HG03460 (cell line): ENCODE data around the gene OR14A16.
A peak's percentile ranks its signal among the peaks of the same experiment; 100 is the strongest.

ENCODE experiments used
- ATAC-seq: cut with Tn5 transposase; IDR thresholded peaks from one replicate; pipeline ENCODE4 v1.9.1; 2021; ENCODE audit not compliant: unreplicated experiment

The OR14A16 gene, protein sequence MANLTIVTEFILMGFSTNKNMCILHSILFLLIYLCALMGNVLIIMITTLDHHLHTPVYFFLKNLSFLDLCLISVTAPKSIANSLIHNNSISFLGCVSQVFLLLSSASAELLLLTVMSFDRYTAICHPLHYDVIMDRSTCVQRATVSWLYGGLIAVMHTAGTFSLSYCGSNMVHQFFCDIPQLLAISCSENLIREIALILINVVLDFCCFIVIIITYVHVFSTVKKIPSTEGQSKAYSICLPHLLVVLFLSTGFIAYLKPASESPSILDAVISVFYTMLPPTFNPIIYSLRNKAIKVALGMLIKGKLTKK

DNA sequence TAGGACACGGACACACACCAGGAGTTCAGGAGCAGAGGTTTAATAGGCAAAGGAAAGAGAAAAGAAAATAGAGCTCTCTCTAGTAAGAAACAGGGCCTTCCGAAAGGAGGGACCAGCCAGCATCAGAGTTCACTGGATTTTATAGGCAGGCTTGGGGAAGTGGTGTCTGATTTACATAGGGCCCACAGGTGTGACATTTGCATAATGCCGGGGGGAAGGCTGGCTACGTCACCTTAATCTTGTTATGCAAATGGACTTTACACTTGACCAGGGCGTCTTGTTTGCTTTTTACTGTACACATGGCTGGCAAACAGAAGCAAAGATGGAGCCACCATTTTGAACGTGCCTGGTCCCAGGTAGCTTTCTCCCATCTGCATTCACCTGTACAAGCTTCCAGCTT is at the start of gene OR14A16:
Gene OR14A16 (minus strand): TSS at position 97 of the 400 bp plus-strand sequence. CDS start 8,390 bp downstream, outside the sequence.
- no peak for ATAC-seq

DNA sequence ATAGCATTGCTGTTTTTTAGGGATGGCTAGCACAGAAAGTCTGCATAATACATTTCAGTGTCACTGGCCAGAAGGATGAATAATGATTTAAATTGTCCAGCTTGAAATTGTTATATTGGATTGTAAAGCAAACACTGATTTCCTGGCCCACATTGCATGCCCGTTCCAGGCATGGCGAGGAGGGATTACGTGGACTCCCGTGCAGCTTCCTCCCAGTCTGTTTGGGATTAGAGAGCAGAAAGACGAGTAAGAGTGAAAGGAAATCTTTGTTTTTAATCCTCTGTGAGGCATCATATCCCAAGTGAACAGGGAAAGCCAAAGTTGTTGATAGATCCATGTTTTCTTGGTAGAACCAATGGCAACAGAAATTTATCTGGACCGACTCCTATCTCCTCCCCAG is 41.5 kb upstream of the OR14A16 start:
- no peak for ATAC-seq

- no peak for ATAC-seq
Observed at GRCh38 chr1:247864644-247865043, 40.7 kb upstream of the OR14A16 start.

DNA sequence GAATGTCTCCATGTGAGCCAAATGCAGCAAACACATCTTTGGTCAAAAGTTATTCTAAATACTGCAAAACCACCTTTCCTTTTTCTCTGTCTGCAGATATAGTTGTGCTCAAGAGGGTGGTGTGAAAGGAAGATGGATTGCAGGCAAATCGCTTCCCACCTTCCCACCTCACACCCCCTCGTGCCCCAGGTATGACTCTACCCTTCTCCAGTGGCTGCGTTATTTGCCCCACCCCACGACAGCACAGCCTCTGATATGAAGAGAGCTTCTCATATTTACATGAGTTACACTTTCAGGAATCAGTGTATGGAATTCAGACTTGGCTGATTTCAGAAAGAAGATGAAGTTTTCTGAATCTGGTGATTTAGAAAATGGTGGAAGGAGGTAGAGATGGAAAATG is 38.8 kb upstream of the OR14A16 start:
- no peak for ATAC-seq

DNA sequence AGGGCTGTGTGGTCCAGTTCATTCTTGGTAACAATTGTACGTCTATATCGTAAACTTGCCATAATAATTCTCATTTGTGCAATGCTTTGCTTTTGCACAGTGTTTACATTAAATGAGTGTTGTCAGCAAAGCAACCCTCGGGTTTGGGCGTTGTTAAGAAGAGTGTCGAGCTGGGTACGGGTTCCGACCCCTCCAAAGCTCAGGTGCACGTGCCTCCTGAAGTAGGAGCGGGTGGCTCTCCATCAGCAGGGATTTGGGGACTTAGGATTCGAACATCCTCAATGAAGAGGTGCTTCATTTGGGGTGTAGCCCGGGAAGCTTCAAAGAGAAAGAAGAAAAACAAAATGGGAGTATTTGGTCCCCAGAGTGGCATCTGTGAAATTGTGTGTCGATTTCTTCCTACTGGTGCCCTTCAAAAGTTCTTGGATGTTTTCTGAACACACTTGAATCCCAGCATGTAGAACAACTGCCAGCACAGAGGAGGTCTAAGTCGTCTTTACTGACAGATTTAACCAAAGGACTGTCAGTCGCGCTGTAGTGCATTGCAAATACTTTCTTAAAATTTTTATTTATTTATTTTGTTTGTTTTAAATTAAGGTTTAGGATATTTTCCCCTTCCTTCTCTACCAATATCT is 34.2 kb upstream of the OR14A16 start:
- ATAC-seq = no peak

GRCh38 chr1:247857069-247857984 is 33.4 kb upstream of the OR14A16 start, which contains the start of gene TRIM58:
TSS of gene TRIM58 (plus strand) at chr1:247857187. CDS start at chr1:247857247, 60 bp downstream.
- ATAC-seq = peak; percentile 42

DNA sequence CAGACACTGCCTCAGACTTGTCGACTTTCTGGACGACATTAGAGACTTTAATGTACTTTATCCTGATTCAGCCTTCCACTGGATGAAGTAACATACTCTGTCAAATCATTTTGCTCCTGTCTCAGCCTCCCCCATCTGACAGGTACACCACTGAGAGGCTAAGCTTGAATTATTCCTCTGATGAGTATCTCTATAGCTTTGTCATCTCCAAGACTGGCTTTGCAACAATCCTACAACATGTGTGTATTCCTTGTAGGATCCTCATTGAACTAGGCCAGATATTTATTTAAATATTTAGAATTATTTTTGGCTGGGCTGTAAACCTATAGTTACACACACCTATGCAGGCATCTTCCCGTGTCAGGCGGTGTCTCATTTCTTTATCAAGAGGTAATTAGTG is 32.0 kb upstream of the OR14A16 start:
- no peak for ATAC-seq

DNA sequence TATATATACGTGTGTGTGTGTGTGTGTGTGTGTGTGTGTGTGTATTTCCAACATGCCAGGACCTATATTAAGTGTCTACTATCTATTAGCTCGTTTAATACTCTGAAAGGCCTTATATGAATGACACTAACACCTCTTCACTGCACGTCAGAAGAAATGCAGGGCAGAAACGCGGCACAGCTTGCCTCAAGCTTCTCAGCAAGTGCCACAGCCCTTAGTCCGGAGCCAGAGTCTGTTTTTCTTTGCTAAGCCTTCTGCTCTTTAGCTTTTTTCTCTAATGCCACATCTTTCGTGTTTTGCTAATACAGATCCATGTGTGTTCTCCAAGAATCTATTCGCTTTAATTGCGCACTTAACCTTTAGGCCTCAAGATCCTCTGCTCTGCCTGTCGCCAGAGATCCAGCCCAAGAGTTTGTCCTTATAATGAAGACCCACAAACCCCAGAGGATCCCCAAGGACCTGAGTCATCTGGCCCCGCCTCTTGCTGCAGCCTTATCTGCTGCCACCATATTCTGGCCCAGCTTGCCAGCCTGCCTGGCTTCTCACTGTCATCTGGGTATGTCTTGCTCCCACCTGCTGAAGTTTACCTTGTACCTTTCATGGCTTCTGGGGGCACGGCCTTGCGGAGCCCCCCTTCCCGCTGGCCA is 31.1 kb upstream of the OR14A16 start:
- no peak for ATAC-seq

GRCh38 chr1:247849616-247850015 is 25.7 kb upstream of the OR14A16 start:
- no peak for ATAC-seq

GRCh38 chr1:247848346-247848745 is 24.4 kb upstream of the OR14A16 start:
- ATAC-seq = no peak

GRCh38 chr1:247845693-247846017 is 21.7 kb upstream of the OR14A16 start:
- no peak for ATAC-seq

- ATAC-seq = no peak
Observed at GRCh38 chr1:247845011-247845692, 21.2 kb upstream of the OR14A16 start.

DNA sequence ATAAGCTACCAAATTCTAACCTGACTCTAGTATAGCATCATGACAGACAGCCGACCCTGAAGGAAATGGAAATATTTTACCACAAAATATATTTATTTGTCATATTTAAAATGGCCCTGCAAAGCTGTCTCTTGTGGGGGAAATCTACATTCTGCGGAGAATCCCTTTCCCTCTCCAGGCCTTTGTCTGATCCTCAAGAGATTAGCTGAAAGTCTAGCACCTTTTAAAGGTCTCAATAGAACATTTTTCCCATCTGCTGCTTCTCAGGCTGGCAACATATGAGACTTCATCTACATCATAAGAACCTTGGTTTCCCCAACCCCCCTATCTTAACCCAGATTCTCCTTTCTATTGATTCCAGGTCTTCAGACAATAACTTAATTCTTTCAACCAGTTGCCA is 19.5 kb upstream of the OR14A16 start:
- no peak for ATAC-seq

GRCh38 chr1:247841796-247842195 is 17.9 kb upstream of the OR14A16 start, which contains the start of gene OR11L1:
TSS of gene OR11L1 (minus strand) at chr1:247841896. CDS start at chr1:247841896, 0 bp downstream.
- ATAC-seq = no peak

DNA sequence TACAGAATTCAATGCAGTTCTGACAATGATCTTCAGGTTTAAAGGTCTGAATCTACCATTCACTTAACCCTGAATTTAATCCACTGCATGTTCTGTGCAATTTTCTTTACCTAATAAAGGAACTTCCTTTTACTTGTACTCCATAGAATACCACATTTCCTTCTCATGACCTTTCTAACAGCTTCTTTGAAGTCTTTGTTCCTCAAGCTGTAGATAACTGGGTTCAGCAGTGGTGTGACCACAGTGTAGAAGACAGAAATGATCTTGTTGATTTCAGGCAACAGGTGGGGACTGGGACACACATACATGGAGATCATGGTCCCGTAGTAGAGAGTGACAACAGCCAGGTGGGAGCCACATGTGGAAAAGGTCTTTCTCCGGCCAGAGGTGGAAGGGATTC is 16.9 kb upstream of the OR14A16 start:
- ATAC-seq = no peak

GRCh38 chr1:247833601-247834000 is 9.7 kb upstream of the OR14A16 start:
- ATAC-seq = no peak

GRCh38 chr1:247829656-247830055 is 5.7 kb upstream of the OR14A16 start:
- ATAC-seq = no peak

- no peak for ATAC-seq
Observed at GRCh38 chr1:247825362-247825761, 1.4 kb upstream of the OR14A16 start.

- ATAC-seq = no peak
Observed at GRCh38 chr1:247822060-247822459, 1.9 kb downstream of the OR14A16 start.

GRCh38 chr1:247812637-247813036 is 11.3 kb downstream of the OR14A16 start:
- ATAC-seq = no peak
